PC-3 (cell line): ENCODE data around the gene TPR. TPM values are rescaled to one million over a fixed set of nuclear protein-coding genes. Genes with fewer than 3 reads are reported as not detected.

Experiments used
- ATAC-seq: fragments of 200-7000 bp; cut with Tn5 transposase; 2 replicates; pipeline ENCODE4 v1.9.1; 2020; ENCODE audit warnings: mild to moderate bottlenecking, moderate library complexity
- BruUV-seq: library from RNA; stranded (reverse); fragments of 400-500 nt; replicated peaks from 2 replicates; lab custom pipeline; 2021; lab: Mats Ljungman, UMichigan
- CTCF ChIA-PET: fragments of 300-600 bp; sonication (Branson Sonifier 250); formaldehyde crosslinking; loops from one replicate; lab custom pipeline; 2022; ENCODE audit warnings: antibody characterized with exemption; lab: Charles Lee
- POLR2A ChIA-PET: fragments of 300-600 bp; sonication (Branson Sonifier 250); formaldehyde crosslinking; loops from one replicate; lab custom pipeline; 2022; ENCODE audit warnings: antibody characterized with exemption; ENCODE audit not compliant: unreplicated experiment; lab: Charles Lee
- DNase-seq: peaks from one replicate; pipeline ENCODE4 v3.0.0-alpha.2; 2015
- H2AFZ ChIP-seq: fragments of 300-600 bp; sonication (generic); 2 replicates; pipeline ENCODE4 v1.6.0; 2016; ENCODE audit warnings: antibody characterized with exemption, low read length
- H3F3A ChIP-seq: fragments of 300-600 bp; sonication (generic); one replicate; pipeline ENCODE4 v1.6.0; 2017; ENCODE audit warnings: antibody characterized with exemption, low read length, control low read depth, mild to moderate bottlenecking; ENCODE audit not compliant: unreplicated experiment
- H3K27ac ChIP-seq: fragments of 300-600 bp; sonication (generic); 2 replicates; pipeline ENCODE4 v1.5.1; 2016; ENCODE audit warnings: mild to moderate bottlenecking, low read length
- H3K27me3 ChIP-seq: fragments of 300-600 bp; sonication (generic); 2 replicates; pipeline ENCODE4 v1.6.1; 2016; ENCODE audit warnings: low read length, mixed read lengths
- H3K36me3 ChIP-seq: fragments of 300-600 bp; sonication (generic); 2 replicates; pipeline ENCODE4 v1.6.1; 2016; ENCODE audit warnings: low read depth, mixed run types, low read length, mixed read lengths
- H3K4me1 ChIP-seq: fragments of 300-600 bp; sonication (generic); 2 replicates; pipeline ENCODE4 v1.5.1; 2016; ENCODE audit warnings: low read length; ENCODE audit not compliant: insufficient read depth
- H3K4me2 ChIP-seq: fragments of 300-600 bp; sonication (generic); 2 replicates; pipeline ENCODE4 v1.6.0; 2016; ENCODE audit warnings: low read length
- H3K4me3 ChIP-seq: fragments of 300-600 bp; sonication (generic); 2 replicates; pipeline ENCODE4 v1.5.1; 2016; ENCODE audit warnings: mild to moderate bottlenecking, low read length, mixed read lengths
- H3K79me2 ChIP-seq: fragments of 300-600 bp; sonication (generic); 2 replicates; pipeline ENCODE4 v1.6.1; 2017; ENCODE audit warnings: low read length, mixed read lengths
- H3K9ac ChIP-seq: fragments of 300-600 bp; sonication (generic); 2 replicates; pipeline ENCODE4 v1.6.0; 2016; ENCODE audit warnings: mild to moderate bottlenecking, low read length
- H3K9me2 ChIP-seq: fragments of 300-600 bp; sonication (generic); replicated peaks from 2 replicates; pipeline ENCODE4 v1.6.1; 2016; ENCODE audit warnings: mixed run types, low read length, mixed read lengths
- H3K9me3 ChIP-seq: fragments of 300-600 bp; sonication (generic); 2 replicates; pipeline ENCODE4 v1.6.1; 2016; ENCODE audit warnings: low read length, mixed read lengths
- H4K20me1 ChIP-seq: fragments of 300-600 bp; sonication (generic); 2 replicates; pipeline ENCODE4 v1.6.1; 2016; ENCODE audit warnings: low read length, mixed read lengths
- CTCF ChIP-seq: fragments of 300-600 bp; sonication (generic); conservative IDR thresholded peaks from 2 replicates; pipeline ENCODE4 v1.5.1; 2017; ENCODE audit warnings: antibody characterized with exemption, low read depth, mild to moderate bottlenecking, low read length
- EZH2 ChIP-seq: fragments of 300-600 bp; sonication (generic); IDR thresholded peaks from one replicate; pipeline ENCODE4 v1.6.1; 2017; ENCODE audit warnings: antibody characterized with exemption, mild to moderate bottlenecking, low read length; ENCODE audit not compliant: unreplicated experiment
- EZH2phosphoT487 ChIP-seq: fragments of 300-600 bp; sonication (generic); IDR thresholded peaks from 2 replicates; pipeline ENCODE4 v1.6.1; 2018; ENCODE audit warnings: mild to moderate bottlenecking, antibody characterized with exemption, low read length, borderline replicate concordance
- intact Hi-C: fragments of 100-400 bp; cut with micrococcal nuclease; formaldehyde crosslinking; loops from 2 replicates; pipeline ENCODE4 v1.9.0; 2023
- total RNA-seq: library from RNA; depleted of rRNA; stranded (reverse); fragments of >200 nt; gene quantifications from 2 replicates; pipeline ENCODE4 v1.2.3, GENCODE V29; 2014

Gene TPR
- total RNA-seq, 1 experiment from 2014 or later, result 39.3 TPM

- no peaks in the 10 kb centered on the region for H3K4me1 ChIP-seq
- DNase-seq (no peak), ATAC-seq (no peak)
- H4K20me1 ChIP-seq, result no peaks in the 10 kb centered on the region
- no peak overlapping the region for H2AFZ ChIP-seq
- no peaks in the 10 kb centered on the region for H3K9me2 ChIP-seq
- ChIA-PET POLR2A (no interaction called here), CTCF (no interaction called here)
- no peaks in the 10 kb centered on the region for H3K79me2 ChIP-seq
- H3K27ac ChIP-seq, result no peak overlapping the region
- no peaks in the 10 kb centered on the region for H3F3A ChIP-seq
- H3K36me3 ChIP-seq, result 0 out of 2 replicates have a peak, but pooled peaks cover 2% of the 10 kb centered on the region
- no peaks in the 10 kb centered on the region for H3K9me3 ChIP-seq
- H3K27me3 ChIP-seq, result no peaks in the 10 kb centered on the region
- intact Hi-C loops, result no loop called here
- no peak for TF ChIP-seq CTCF
- TF ChIP-seq EZH2phosphoT487, result no peak
- no peak for TF ChIP-seq EZH2
- H3K4me3 ChIP-seq, result no peak overlapping the region
- BruUV-seq, result no TSS peak
- H3K9ac ChIP-seq, result no peak overlapping the region
- H3K4me2 ChIP-seq, result no peak overlapping the region
These were observed 68.5 kb downstream of the TPR start for GRCh38 chr1:186306533-186306932.

GRCh38 chr1:186304982-186305949, 69.8 kb downstream of the TPR start:
- Histone ChIP-seq H3K36me3 (no peaks in the 10 kb centered on the region), H3K9me3 (no peaks in the 10 kb centered on the region), H3K79me2 (no peaks in the 10 kb centered on the region), H3K4me2 (no peak overlapping the region), H3F3A (no peaks in the 10 kb centered on the region), H3K9ac (no peak overlapping the region), H3K27ac (no peak overlapping the region), H3K4me3 (no peak overlapping the region), H3K9me2 (no peaks in the 10 kb centered on the region), H3K4me1 (no peaks in the 10 kb centered on the region), H4K20me1 (no peaks in the 10 kb centered on the region), H2AFZ (no peak overlapping the region), H3K27me3 (no peaks in the 10 kb centered on the region)
- DNase-seq (peak; percentile 46), ATAC-seq (peak; percentile 38; the same call in 1 of the 2 replicates)
- intact Hi-C loops, result no loop called here
- TF ChIP-seq CTCF (peak; percentile 68), EZH2 (no peak)
- ChIA-PET POLR2A (no interaction called here), CTCF (no interaction called here)
- no TSS peak for BruUV-seq

GRCh38 chr1:186303911-186304310, 71.1 kb downstream of the TPR start:
- no TSS peak for BruUV-seq
- CTCF ChIA-PET, result no interaction called here
- no peak for ATAC-seq

More at GRCh38 chr1:186303911-186304310, 71.1 kb downstream of the TPR start:
- Histone ChIP-seq H2AFZ (no peak overlapping the region), H3K4me1 (no peaks in the 10 kb centered on the region), H4K20me1 (no peaks in the 10 kb centered on the region), H3K4me2 (no peak overlapping the region), H3K79me2 (no peaks in the 10 kb centered on the region), H3K27me3 (no peaks in the 10 kb centered on the region), H3K4me3 (no peak overlapping the region), H3F3A (no peaks in the 10 kb centered on the region), H3K9me3 (no peaks in the 10 kb centered on the region), H3K36me3 (no peaks in the 10 kb centered on the region), H3K9ac (no peak overlapping the region), H3K9me2 (no peaks in the 10 kb centered on the region), H3K27ac (no peak overlapping the region)
- no peak for DNase-seq
- POLR2A ChIA-PET, result no interaction called here
- TF ChIP-seq EZH2 (no peak), EZH2phosphoT487 (no peak), CTCF (no peak)
- intact Hi-C loops, result no loop called here
